Body of pancreas (tissue), 4 donors: Measurements from ENCODE around the gene MRPS14.

Experiments
- POLR2A ChIP-seq, 3 donors: fragments of 450-650 bp; IDR thresholded peaks; one replicate each; pipeline ENCODE4 v1.6.1; 2016; ENCODE audit warnings: antibody characterized with exemption in 3 of 3, mild to moderate bottlenecking in 2 of 3
- TF ChIP-seq, protein P1 (sequence below), 7 experiments: fragments of 450-650 bp in 4 of 7; fragments of 200-600 bp in 3 of 7; sonication (generic) in 3 of 7; IDR thresholded peaks; one replicate each; pipeline ENCODE4 v1.5.1; 2016 to 2019; ENCODE audit warnings: antibody characterized with exemption in 7 of 7

DNA sequence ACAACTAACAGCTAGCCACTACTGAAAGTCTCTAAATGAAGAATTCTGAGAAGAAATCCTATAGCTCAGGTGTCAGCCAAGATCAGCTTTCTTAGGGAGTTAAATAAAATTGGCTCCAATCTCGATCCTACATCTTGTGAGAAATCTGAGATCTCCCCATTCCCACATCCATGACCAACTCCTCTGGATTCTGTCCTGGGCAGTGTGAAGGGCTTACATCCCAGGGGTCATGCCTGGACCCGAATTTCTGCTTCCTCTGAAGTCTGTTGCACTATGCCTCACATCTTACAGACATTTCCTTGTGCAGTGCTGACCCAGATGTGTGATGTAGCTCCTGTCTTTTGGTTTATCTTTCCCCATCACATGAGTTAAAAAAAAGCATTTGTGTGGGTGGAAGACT, 39.6 kb upstream of the MRPS14 start:
- TF ChIP-seq, protein P1, sequence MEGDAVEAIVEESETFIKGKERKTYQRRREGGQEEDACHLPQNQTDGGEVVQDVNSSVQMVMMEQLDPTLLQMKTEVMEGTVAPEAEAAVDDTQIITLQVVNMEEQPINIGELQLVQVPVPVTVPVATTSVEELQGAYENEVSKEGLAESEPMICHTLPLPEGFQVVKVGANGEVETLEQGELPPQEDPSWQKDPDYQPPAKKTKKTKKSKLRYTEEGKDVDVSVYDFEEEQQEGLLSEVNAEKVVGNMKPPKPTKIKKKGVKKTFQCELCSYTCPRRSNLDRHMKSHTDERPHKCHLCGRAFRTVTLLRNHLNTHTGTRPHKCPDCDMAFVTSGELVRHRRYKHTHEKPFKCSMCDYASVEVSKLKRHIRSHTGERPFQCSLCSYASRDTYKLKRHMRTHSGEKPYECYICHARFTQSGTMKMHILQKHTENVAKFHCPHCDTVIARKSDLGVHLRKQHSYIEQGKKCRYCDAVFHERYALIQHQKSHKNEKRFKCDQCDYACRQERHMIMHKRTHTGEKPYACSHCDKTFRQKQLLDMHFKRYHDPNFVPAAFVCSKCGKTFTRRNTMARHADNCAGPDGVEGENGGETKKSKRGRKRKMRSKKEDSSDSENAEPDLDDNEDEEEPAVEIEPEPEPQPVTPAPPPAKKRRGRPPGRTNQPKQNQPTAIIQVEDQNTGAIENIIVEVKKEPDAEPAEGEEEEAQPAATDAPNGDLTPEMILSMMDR (IDR thresholded peaks at IDR 0.05): no peak
- TF ChIP-seq POLR2A (IDR thresholded peaks at IDR 0.05): no peak
